Measurements from ENCODE around the gene TLL1.

Gene TLL1

GRCh38 chr4:166017804-166018203 lies 144.8 kb downstream of the TLL1 start:
- no peak overlapping the region for H3K4me3 ChIP-seq (ENCODE audit: low read depth in 1 of 2, low read length in 2 of 2)
- no peaks in the 10 kb centered on the region for H3K9me3 ChIP-seq (ENCODE audit: control insufficient read depth in 1 of 2, low read length in 2 of 2)
- no peaks in the 10 kb centered on the region for H3K36me3 ChIP-seq (ENCODE audit: control insufficient read depth in 1 of 2, insufficient read depth in 2 of 2, low read length in 2 of 2)
- no peaks in the 10 kb centered on the region for H3K4me1 ChIP-seq (ENCODE audit: control insufficient read depth in 1 of 2, insufficient read depth in 2 of 2, low read length in 2 of 2)
- H3K27me3 ChIP-seq (ENCODE audit: low read depth, low read length): no peaks in the 10 kb centered on the region
- no peak overlapping the region for H3K27ac ChIP-seq (ENCODE audit: low read length)

- no peak overlapping the region for H3K27ac ChIP-seq (ENCODE audit: low read length)
- no peaks in the 10 kb centered on the region for H3K4me1 ChIP-seq (ENCODE audit: control insufficient read depth in 1 of 2, insufficient read depth in 2 of 2, low read length in 2 of 2)
Observed at GRCh38 chr4:166019441-166020220, 146.6 kb downstream of the TLL1 start.

GRCh38 chr4:166021617-166022016 lies 148.6 kb downstream of the TLL1 start:
- Histone ChIP-seq H3K4me1 (ENCODE audit: control insufficient read depth in 1 of 2, insufficient read depth in 2 of 2, low read length in 2 of 2) (no peaks in the 10 kb centered on the region), H3K9me3 (ENCODE audit: control insufficient read depth in 1 of 2, low read length in 2 of 2) (no peaks in the 10 kb centered on the region), H3K27ac (ENCODE audit: low read length) (no peak overlapping the region), H3K27me3 (ENCODE audit: low read depth, low read length) (no peaks in the 10 kb centered on the region), H3K36me3 (ENCODE audit: control insufficient read depth in 1 of 2, insufficient read depth in 2 of 2, low read length in 2 of 2) (no peaks in the 10 kb centered on the region), H3K4me3 (ENCODE audit: low read depth in 1 of 2, low read length in 2 of 2) (no peak overlapping the region)

More at GRCh38 chr4:166019441-166020220, 146.6 kb downstream of the TLL1 start:
- Histone ChIP-seq H3K27me3 (ENCODE audit: low read depth, low read length) (no peaks in the 10 kb centered on the region), H3K36me3 (ENCODE audit: control insufficient read depth in 1 of 2, insufficient read depth in 2 of 2, low read length in 2 of 2) (no peaks in the 10 kb centered on the region), H3K4me3 (ENCODE audit: low read depth in 1 of 2, low read length in 2 of 2) (no peak overlapping the region), H3K9me3 (ENCODE audit: control insufficient read depth in 1 of 2, low read length in 2 of 2) (no peaks in the 10 kb centered on the region)

GRCh38 chr4:166034965-166035364 lies 161.9 kb downstream of the TLL1 start:
- Histone ChIP-seq H3K9me3 (ENCODE audit: control insufficient read depth in 1 of 2, low read length in 2 of 2) (no peaks in the 10 kb centered on the region), H3K27ac (ENCODE audit: low read length) (no peak overlapping the region), H3K27me3 (ENCODE audit: low read depth, low read length) (no peaks in the 10 kb centered on the region), H3K4me1 (ENCODE audit: control insufficient read depth in 1 of 2, insufficient read depth in 2 of 2, low read length in 2 of 2) (no peaks in the 10 kb centered on the region), H3K4me3 (ENCODE audit: low read depth in 1 of 2, low read length in 2 of 2) (no peak overlapping the region), H3K36me3 (ENCODE audit: control insufficient read depth in 1 of 2, insufficient read depth in 2 of 2, low read length in 2 of 2) (no peaks in the 10 kb centered on the region)

DNA sequence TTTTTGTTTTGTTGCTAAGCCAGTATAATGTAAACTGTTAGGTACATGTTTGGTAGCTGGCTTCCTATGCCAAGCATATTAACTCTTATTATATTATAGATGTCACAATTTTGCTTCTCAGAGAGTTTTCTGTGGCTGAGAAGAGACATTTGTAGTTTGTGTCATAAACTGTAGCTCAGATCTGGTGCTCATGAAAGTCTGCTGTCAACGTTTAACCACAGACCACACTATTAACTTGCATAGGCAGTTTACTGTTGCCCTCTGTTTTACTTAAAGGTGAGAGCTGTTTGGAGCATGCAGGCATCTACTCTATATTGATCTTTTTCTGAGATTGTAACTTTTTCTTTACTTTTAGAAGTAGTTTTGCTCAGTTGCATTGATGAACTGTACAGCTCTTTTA lies 166.8 kb downstream of the TLL1 start:
- no peak overlapping the region for H3K27ac ChIP-seq (ENCODE audit: low read length)
- H3K9me3 ChIP-seq (ENCODE audit: control insufficient read depth in 1 of 2, low read length in 2 of 2): no peaks in the 10 kb centered on the region
- no peak overlapping the region for H3K4me3 ChIP-seq (ENCODE audit: low read depth in 1 of 2, low read length in 2 of 2)
- peaks cover 0 to 4% of the 10 kb centered on the region in 2 donors for H3K4me1 ChIP-seq (ENCODE audit: control insufficient read depth in 1 of 2, insufficient read depth in 2 of 2, low read length in 2 of 2)
- H3K36me3 ChIP-seq (ENCODE audit: control insufficient read depth in 1 of 2, insufficient read depth in 2 of 2, low read length in 2 of 2): no peaks in the 10 kb centered on the region
- H3K27me3 ChIP-seq (ENCODE audit: low read depth, low read length): no peaks in the 10 kb centered on the region

- H3K36me3 ChIP-seq (ENCODE audit: control insufficient read depth in 1 of 2, insufficient read depth in 2 of 2, low read length in 2 of 2): no peaks in the 10 kb centered on the region
- peak overlapping the region in 1 of 2 donors; percentile 15 for H3K4me3 ChIP-seq (ENCODE audit: low read depth in 1 of 2, low read length in 2 of 2)
- no peaks in the 10 kb centered on the region for H3K9me3 ChIP-seq (ENCODE audit: control insufficient read depth in 1 of 2, low read length in 2 of 2)
- no peaks in the 10 kb centered on the region for H3K27me3 ChIP-seq (ENCODE audit: low read depth, low read length)
- H3K4me1 ChIP-seq (ENCODE audit: control insufficient read depth in 1 of 2, insufficient read depth in 2 of 2, low read length in 2 of 2): peaks cover 0 to 4% of the 10 kb centered on the region in 2 donors
- no peak overlapping the region for H3K27ac ChIP-seq (ENCODE audit: low read length)
Observed at GRCh38 chr4:166042510-166043055, 169.5 kb downstream of the TLL1 start.

DNA sequence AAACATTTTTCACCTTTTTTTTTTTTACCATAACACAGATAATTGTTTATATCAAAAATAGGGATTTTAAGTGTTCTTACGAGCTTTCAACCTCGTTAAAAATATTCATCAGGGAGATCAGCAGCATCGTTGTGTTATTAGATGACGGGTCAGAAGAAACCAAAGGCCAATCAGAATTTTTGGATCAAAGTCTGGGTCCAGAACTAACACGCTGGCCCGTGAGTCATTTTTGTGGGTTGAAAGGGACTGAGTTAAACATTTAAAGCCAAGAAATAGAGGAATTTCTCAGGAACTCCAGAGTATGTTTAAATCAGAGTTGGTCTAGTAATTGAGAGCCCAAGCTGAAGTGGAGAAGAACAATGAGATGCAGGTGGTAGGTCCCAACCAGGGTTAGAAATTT lies 170.8 kb downstream of the TLL1 start:
- peaks cover 0 to 4% of the 10 kb centered on the region in 2 donors for H3K4me1 ChIP-seq (ENCODE audit: control insufficient read depth in 1 of 2, insufficient read depth in 2 of 2, low read length in 2 of 2)
- no peaks in the 10 kb centered on the region for H3K27me3 ChIP-seq (ENCODE audit: low read depth, low read length)
- H3K9me3 ChIP-seq (ENCODE audit: control insufficient read depth in 1 of 2, low read length in 2 of 2): no peaks in the 10 kb centered on the region
- no peak overlapping the region for H3K27ac ChIP-seq (ENCODE audit: low read length)
- H3K4me3 ChIP-seq (ENCODE audit: low read depth in 1 of 2, low read length in 2 of 2): no peak overlapping the region
- no peaks in the 10 kb centered on the region for H3K36me3 ChIP-seq (ENCODE audit: control insufficient read depth in 1 of 2, insufficient read depth in 2 of 2, low read length in 2 of 2)

GRCh38 chr4:166044871-166045270 lies 171.8 kb downstream of the TLL1 start:
- Histone ChIP-seq H3K27ac (ENCODE audit: low read length) (no peak overlapping the region), H3K36me3 (ENCODE audit: control insufficient read depth in 1 of 2, insufficient read depth in 2 of 2, low read length in 2 of 2) (no peaks in the 10 kb centered on the region), H3K9me3 (ENCODE audit: control insufficient read depth in 1 of 2, low read length in 2 of 2) (no peaks in the 10 kb centered on the region), H3K4me1 (ENCODE audit: control insufficient read depth in 1 of 2, insufficient read depth in 2 of 2, low read length in 2 of 2) (peaks cover 0 to 4% of the 10 kb centered on the region in 2 donors), H3K27me3 (ENCODE audit: low read depth, low read length) (no peaks in the 10 kb centered on the region), H3K4me3 (ENCODE audit: low read depth in 1 of 2, low read length in 2 of 2) (no peak overlapping the region)

- H3K36me3 ChIP-seq (ENCODE audit: control insufficient read depth in 1 of 2, insufficient read depth in 2 of 2, low read length in 2 of 2): no peaks in the 10 kb centered on the region
Observed at GRCh38 chr4:166045457-166045856, 172.4 kb downstream of the TLL1 start.

GRCh38 chr4:166049036-166049435 lies 176.0 kb downstream of the TLL1 start:
- H3K36me3 ChIP-seq (ENCODE audit: control insufficient read depth in 1 of 2, insufficient read depth in 2 of 2, low read length in 2 of 2): no peaks in the 10 kb centered on the region
- no peak overlapping the region for H3K27ac ChIP-seq (ENCODE audit: low read length)
- no peak overlapping the region for H3K4me3 ChIP-seq (ENCODE audit: low read depth in 1 of 2, low read length in 2 of 2)
- no peaks in the 10 kb centered on the region for H3K9me3 ChIP-seq (ENCODE audit: control insufficient read depth in 1 of 2, low read length in 2 of 2)
- no peaks in the 10 kb centered on the region for H3K27me3 ChIP-seq (ENCODE audit: low read depth, low read length)
- no peaks in the 10 kb centered on the region for H3K4me1 ChIP-seq (ENCODE audit: control insufficient read depth in 1 of 2, insufficient read depth in 2 of 2, low read length in 2 of 2)

More at GRCh38 chr4:166045457-166045856, 172.4 kb downstream of the TLL1 start:
- Histone ChIP-seq H3K4me1 (ENCODE audit: control insufficient read depth in 1 of 2, insufficient read depth in 2 of 2, low read length in 2 of 2) (peaks cover 0 to 4% of the 10 kb centered on the region in 2 donors), H3K9me3 (ENCODE audit: control insufficient read depth in 1 of 2, low read length in 2 of 2) (no peaks in the 10 kb centered on the region), H3K27me3 (ENCODE audit: low read depth, low read length) (no peaks in the 10 kb centered on the region), H3K27ac (ENCODE audit: low read length) (no peak overlapping the region), H3K4me3 (ENCODE audit: low read depth in 1 of 2, low read length in 2 of 2) (no peak overlapping the region)

GRCh38 chr4:166064721-166065120 lies 191.7 kb downstream of the TLL1 start:
- no peaks in the 10 kb centered on the region for H3K4me1 ChIP-seq (ENCODE audit: control insufficient read depth in 1 of 2, insufficient read depth in 2 of 2, low read length in 2 of 2)
- no peak overlapping the region for H3K4me3 ChIP-seq (ENCODE audit: low read depth in 1 of 2, low read length in 2 of 2)
- H3K27ac ChIP-seq (ENCODE audit: low read length): no peak overlapping the region
- H3K36me3 ChIP-seq (ENCODE audit: control insufficient read depth in 1 of 2, insufficient read depth in 2 of 2, low read length in 2 of 2): no peaks in the 10 kb centered on the region
- H3K9me3 ChIP-seq (ENCODE audit: control insufficient read depth in 1 of 2, low read length in 2 of 2): peaks cover 0 to 4% of the 10 kb centered on the region in 2 donors
- H3K27me3 ChIP-seq (ENCODE audit: low read depth, low read length): no peaks in the 10 kb centered on the region

All from muscle layer of duodenum (tissue), 2 donors.